ENCODE results near the gene RANBP9.

DNA sequence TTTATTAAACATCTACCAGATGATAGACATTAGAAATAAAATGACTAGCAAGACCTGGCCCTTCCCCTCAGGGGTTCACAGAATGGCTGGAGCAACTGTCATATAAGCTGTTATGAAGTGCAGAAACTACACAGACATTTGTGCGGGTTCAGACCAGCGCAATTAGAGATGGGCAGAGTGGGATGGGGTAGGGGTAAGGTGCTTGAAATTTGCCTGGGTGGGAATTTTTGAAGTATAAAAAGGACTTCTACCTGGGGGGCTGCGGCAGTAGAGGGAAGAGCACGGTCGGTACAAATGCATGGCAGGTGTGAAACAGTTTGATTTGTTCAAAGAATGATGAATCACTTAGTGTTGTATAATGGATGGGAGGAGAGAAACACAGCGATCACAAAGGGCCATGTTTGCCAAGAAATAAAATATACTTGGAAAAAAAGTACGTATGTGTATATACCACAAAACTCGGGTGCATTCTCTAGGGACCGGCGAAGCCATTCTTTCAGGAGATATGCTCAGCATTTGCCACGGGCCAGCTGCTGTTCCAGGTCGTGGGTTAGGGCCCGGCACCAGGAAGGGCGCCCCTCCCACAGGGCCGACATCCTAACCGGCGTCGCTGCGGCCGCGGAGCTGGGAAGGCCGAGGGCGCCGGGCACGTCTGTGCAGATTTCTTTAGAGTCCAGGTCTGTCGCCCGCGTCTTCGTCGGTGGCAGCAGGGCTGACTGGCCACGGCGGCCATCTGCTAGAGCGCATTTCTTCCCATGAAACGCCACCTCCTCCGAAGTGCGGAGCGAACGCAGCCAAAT is 97.3 kb downstream of the RANBP9 start:
- no peak for TF ChIP-seq POLR2A (IDR thresholded peaks at IDR 0.05)
- TF ChIP-seq, protein P1, sequence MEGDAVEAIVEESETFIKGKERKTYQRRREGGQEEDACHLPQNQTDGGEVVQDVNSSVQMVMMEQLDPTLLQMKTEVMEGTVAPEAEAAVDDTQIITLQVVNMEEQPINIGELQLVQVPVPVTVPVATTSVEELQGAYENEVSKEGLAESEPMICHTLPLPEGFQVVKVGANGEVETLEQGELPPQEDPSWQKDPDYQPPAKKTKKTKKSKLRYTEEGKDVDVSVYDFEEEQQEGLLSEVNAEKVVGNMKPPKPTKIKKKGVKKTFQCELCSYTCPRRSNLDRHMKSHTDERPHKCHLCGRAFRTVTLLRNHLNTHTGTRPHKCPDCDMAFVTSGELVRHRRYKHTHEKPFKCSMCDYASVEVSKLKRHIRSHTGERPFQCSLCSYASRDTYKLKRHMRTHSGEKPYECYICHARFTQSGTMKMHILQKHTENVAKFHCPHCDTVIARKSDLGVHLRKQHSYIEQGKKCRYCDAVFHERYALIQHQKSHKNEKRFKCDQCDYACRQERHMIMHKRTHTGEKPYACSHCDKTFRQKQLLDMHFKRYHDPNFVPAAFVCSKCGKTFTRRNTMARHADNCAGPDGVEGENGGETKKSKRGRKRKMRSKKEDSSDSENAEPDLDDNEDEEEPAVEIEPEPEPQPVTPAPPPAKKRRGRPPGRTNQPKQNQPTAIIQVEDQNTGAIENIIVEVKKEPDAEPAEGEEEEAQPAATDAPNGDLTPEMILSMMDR (IDR thresholded peaks at IDR 0.05), result no peak
